ENCODE results near the gene COL20A1.

GRCh38 chr20:63333241-63333836 lies 40.4 kb downstream of the COL20A1 start:
- TF ChIP-seq PATZ1 (CRISPR knock-in tag; IDR thresholded peaks at IDR 0.05; ENCODE audit: borderline replicate concordance): no peak
- TF ChIP-seq TOX (CRISPR knock-in tag; IDR thresholded peaks at IDR 0.05; ENCODE audit: borderline replicate concordance): no peak
- no peak for TF ChIP-seq OSR1 (CRISPR knock-in tag; IDR thresholded peaks at IDR 0.05)
- no peak for TF ChIP-seq GLIS3 (CRISPR knock-in tag; IDR thresholded peaks at IDR 0.05)
- TF ChIP-seq POU6F1 (CRISPR knock-in tag; IDR thresholded peaks at IDR 0.05; ENCODE audit: borderline replicate concordance, low read depth): no peak
- TF ChIP-seq SNAI2 (CRISPR knock-in tag; IDR thresholded peaks at IDR 0.05): no peak
